A673 (cell line): Measurements from ENCODE around the gene HERC2. TPM values are rescaled to one million over a fixed set of nuclear protein-coding genes. Genes with fewer than 3 reads are reported as not detected.

Source experiments
- BruUV-seq: library from RNA; stranded (reverse); fragments of 400-500 nt; replicated peaks from 2 replicates; lab custom pipeline; 2021; lab: Mats Ljungman, UMichigan
- CTCF ChIA-PET: fragments of 300-600 bp; sonication (Branson Sonifier 250); formaldehyde crosslinking; loops from one replicate; lab custom pipeline; 2022; ENCODE audit warnings: antibody characterized with exemption; lab: Charles Lee
- POLR2A ChIA-PET: fragments of 300-600 bp; sonication (Branson Sonifier 250); formaldehyde crosslinking; loops from one replicate; lab custom pipeline; 2022; ENCODE audit warnings: antibody characterized with exemption; ENCODE audit not compliant: low non-redundant PET; lab: Charles Lee
- DNase-seq: peaks from one replicate; pipeline ENCODE4 v3.0.0-alpha.2; 2015; ENCODE audit warnings: low spot score
- H3K27ac ChIP-seq: fragments of 200-600 bp; sonication (generic); 2 replicates; pipeline ENCODE4 v1.5.1; 2016; ENCODE audit warnings: mixed run types, low read depth, mild to moderate bottlenecking, mixed read lengths, antibody characterized with exemption, low read length; ENCODE audit not compliant: poor library complexity, severe bottlenecking
- H3K27me3 ChIP-seq: fragments of 200-600 bp; sonication (generic); replicated peaks from 2 replicates; pipeline ENCODE4 v1.6.1; 2017; ENCODE audit warnings: mixed run types, low read depth, mild to moderate bottlenecking, mixed read lengths, antibody characterized with exemption, low read length; ENCODE audit not compliant: insufficient read depth, poor library complexity
- H3K36me3 ChIP-seq: fragments of 200-600 bp; sonication (generic); 2 replicates; pipeline ENCODE4 v1.6.1; 2016; ENCODE audit warnings: mixed run types, mild to moderate bottlenecking, mixed read lengths, antibody characterized with exemption, low read length; ENCODE audit not compliant: insufficient read depth, poor library complexity, severe bottlenecking
- H3K4me1 ChIP-seq: fragments of 200-600 bp; sonication (generic); 2 replicates; pipeline ENCODE4 v1.6.1; 2017; ENCODE audit warnings: mixed run types, mild to moderate bottlenecking, mixed read lengths, antibody characterized with exemption, low read length; ENCODE audit not compliant: insufficient read depth, poor library complexity, severe bottlenecking
- H3K4me3 ChIP-seq: fragments of 200-600 bp; sonication (generic); 2 replicates; pipeline ENCODE4 v1.5.1; 2016; ENCODE audit warnings: low read depth, mixed run types, mild to moderate bottlenecking, mixed read lengths, low read length; ENCODE audit not compliant: poor library complexity, severe bottlenecking
- H3K9me3 ChIP-seq: fragments of 200-600 bp; sonication (generic); 2 replicates; pipeline ENCODE4 v1.6.1; 2016; ENCODE audit warnings: mixed run types, low read depth, mild to moderate bottlenecking, mixed read lengths, antibody characterized with exemption, low read length; ENCODE audit not compliant: poor library complexity, severe bottlenecking
- CTCF ChIP-seq: fragments of 300-800, 200-600 bp; sonication (generic); conservative IDR thresholded peaks from 2 replicates; pipeline ENCODE4 v1.5.1; 2017; ENCODE audit warnings: low read depth, mild to moderate bottlenecking, antibody characterized with exemption, low read length, moderate library complexity, mixed read lengths
- EZH2 ChIP-seq: fragments of 200-600 bp; sonication (generic); IDR thresholded peaks from 2 replicates; pipeline ENCODE4 v1.6.1; 2017; ENCODE audit warnings: borderline replicate concordance, low read depth, mild to moderate bottlenecking, mixed read lengths, antibody characterized with exemption, low read length; ENCODE audit not compliant: poor library complexity, severe bottlenecking
- intact Hi-C: fragments of 100-400 bp; cut with micrococcal nuclease; formaldehyde crosslinking; loops from one replicate; pipeline ENCODE4 v1.10.0; 2022; ENCODE audit not compliant: unreplicated experiment
- total RNA-seq: library from RNA; stranded (reverse); gene quantifications from 2 replicates; pipeline ENCODE4 v1.2.3, GENCODE V29; 2021

The HERC2 gene
- total RNA-seq, 1 experiment from 2014 or later: 86.1 TPM

GRCh38 chr15:28114721-28115622, 207.0 kb downstream of the HERC2 start:
- intact Hi-C loops: no loop called here
- POLR2A ChIA-PET: no interaction called here
- Histone ChIP-seq H3K27me3 (no peaks in the 10 kb centered on the region), H3K4me1 (no peaks in the 10 kb centered on the region), H3K9me3 (no peaks in the 10 kb centered on the region), H3K36me3 (peaks cover 16% of the 10 kb centered on the region), H3K4me3 (no peak overlapping the region), H3K27ac (no peak overlapping the region)
- DNase-seq: no peak
- CTCF ChIA-PET: no interaction called here
- no peak for TF ChIP-seq CTCF
- no peak for TF ChIP-seq EZH2
- no TSS peak for BruUV-seq

GRCh38 chr15:28114114-28114455, 207.9 kb downstream of the HERC2 start:
- Histone ChIP-seq H3K4me1 (no peaks in the 10 kb centered on the region), H3K27ac (no peak overlapping the region), H3K27me3 (no peaks in the 10 kb centered on the region), H3K36me3 (peaks cover 13% of the 10 kb centered on the region), H3K4me3 (no peak overlapping the region), H3K9me3 (no peaks in the 10 kb centered on the region)
- no TSS peak for BruUV-seq
- no peak for DNase-seq
- POLR2A ChIA-PET: no interaction called here
- TF ChIP-seq CTCF (no peak), EZH2 (no peak)
- intact Hi-C loops: no loop called here
- CTCF ChIA-PET: no interaction called here

GRCh38 chr15:28113394-28114113, 208.4 kb downstream of the HERC2 start:
- POLR2A ChIA-PET: no interaction called here
- TF ChIP-seq EZH2 (no peak), CTCF (no peak)
- no TSS peak for BruUV-seq
- no peaks in the 10 kb centered on the region for H3K9me3 ChIP-seq
- H3K4me1 ChIP-seq: no peaks in the 10 kb centered on the region
- CTCF ChIA-PET: no interaction called here
- H3K4me3 ChIP-seq: no peak overlapping the region
- no peak overlapping the region for H3K27ac ChIP-seq
- no peaks in the 10 kb centered on the region for H3K27me3 ChIP-seq
- intact Hi-C loops: no loop called here
- DNase-seq: no peak
- peaks cover 13% of the 10 kb centered on the region for H3K36me3 ChIP-seq
